H7 (cell line): ENCODE measurements around the gene KLF9. TPM values are rescaled to one million over a fixed set of nuclear protein-coding genes. Genes with fewer than 3 reads are reported as not detected.

Experiments used
- DNase-seq: peaks from one replicate; pipeline ENCODE4 v3.0.0; 2012
- H3K27me3 ChIP-seq: 2 replicates; pipeline ENCODE4 v1.6.0; 2011; ENCODE audit warnings: mild to moderate bottlenecking, low read length; ENCODE audit not compliant: control insufficient read depth, insufficient read depth
- H3K36me3 ChIP-seq: replicated peaks from 2 replicates; pipeline ENCODE4 v1.5.1; 2011; ENCODE audit warnings: low read length; ENCODE audit not compliant: control insufficient read depth, insufficient read depth
- H3K4me3 ChIP-seq: 2 replicates; pipeline ENCODE4 v1.5.1; 2011; ENCODE audit warnings: low read depth, mild to moderate bottlenecking, control low read depth, low read length, moderate library complexity; ENCODE audit not compliant: insufficient read depth
- total RNA-seq: library from RNA; depleted of rRNA; stranded (reverse); fragments of >200 nt; shearing (Covaris generic); gene quantifications from 2 replicates; pipeline ENCODE4 v1.2.3, GENCODE V29; 2014

Gene KLF9
- total RNA-seq, 1 experiment from 2014 or later: 0.97 TPM

- no peaks in the 10 kb centered on the region for H3K36me3 ChIP-seq
- DNase-seq: no peak
- H3K27me3 ChIP-seq: peaks cover 26% of the 10 kb centered on the region
- no peak overlapping the region for H3K4me3 ChIP-seq
These were observed 584 bp upstream of the KLF9 start for GRCh38 chr9:70415041-70415440.

- H3K27me3 ChIP-seq: peaks cover 26% of the 10 kb centered on the region
- no peaks in the 10 kb centered on the region for H3K36me3 ChIP-seq
- peak overlapping the region; percentile 60 for H3K4me3 ChIP-seq
- DNase-seq: peak; percentile 80
These were observed 1.0 kb downstream of the KLF9 start for GRCh38 chr9:70413464-70413798.

GRCh38 chr9:70412832-70413463, 1.5 kb downstream of the KLF9 start:
- Histone ChIP-seq H3K36me3 (no peaks in the 10 kb centered on the region), H3K4me3 (peak overlapping the region; percentile 60), H3K27me3 (peaks cover 26% of the 10 kb centered on the region)
- peak; percentile 64 for DNase-seq

- peak; percentile 74 for DNase-seq
- no peaks in the 10 kb centered on the region for H3K36me3 ChIP-seq
- peaks cover 26% of the 10 kb centered on the region for H3K27me3 ChIP-seq
- H3K4me3 ChIP-seq: peak overlapping the region; percentile 60
These were observed 2.3 kb downstream of the KLF9 start for GRCh38 chr9:70411930-70412831.

GRCh38 chr9:70411121-70411929, 3.1 kb downstream of the KLF9 start:
- no peak for DNase-seq
- no peak overlapping the region for H3K4me3 ChIP-seq
- H3K36me3 ChIP-seq: no peaks in the 10 kb centered on the region
- peaks cover 26% of the 10 kb centered on the region for H3K27me3 ChIP-seq

GRCh38 chr9:70410368-70410767, 4.1 kb downstream of the KLF9 start:
- Histone ChIP-seq H3K4me3 (no peak overlapping the region), H3K36me3 (no peaks in the 10 kb centered on the region), H3K27me3 (peaks cover 26% of the 10 kb centered on the region)
- no peak for DNase-seq

- Histone ChIP-seq H3K36me3 (no peaks in the 10 kb centered on the region), H3K27me3 (peaks cover 23% of the 10 kb centered on the region), H3K4me3 (no peak overlapping the region)
These were observed 4.7 kb downstream of the KLF9 start for GRCh38 chr9:70409800-70410199.

GRCh38 chr9:70409280-70409679, 5.2 kb downstream of the KLF9 start:
- H3K4me3 ChIP-seq: no peak overlapping the region
- no peaks in the 10 kb centered on the region for H3K36me3 ChIP-seq
- DNase-seq: no peak
- H3K27me3 ChIP-seq: peaks cover 18% of the 10 kb centered on the region

More at GRCh38 chr9:70409800-70410199, 4.7 kb downstream of the KLF9 start:
- DNase-seq: no peak

- Histone ChIP-seq H3K27me3 (peaks cover 16% of the 10 kb centered on the region), H3K36me3 (no peaks in the 10 kb centered on the region), H3K4me3 (no peak overlapping the region)
- no peak for DNase-seq
These were observed 5.9 kb downstream of the KLF9 start for GRCh38 chr9:70408393-70409040.

GRCh38 chr9:70407081-70407503, 7.4 kb downstream of the KLF9 start:
- H3K4me3 ChIP-seq: no peak overlapping the region
- peaks cover 4% of the 10 kb centered on the region for H3K27me3 ChIP-seq
- no peaks in the 10 kb centered on the region for H3K36me3 ChIP-seq
- no peak for DNase-seq

GRCh38 chr9:70406434-70406862, 8.0 kb downstream of the KLF9 start:
- DNase-seq: no peak
- Histone ChIP-seq H3K4me3 (no peak overlapping the region), H3K36me3 (no peaks in the 10 kb centered on the region)

GRCh38 chr9:70405808-70406433, 8.5 kb downstream of the KLF9 start:
- H3K27me3 ChIP-seq: no peaks in the 10 kb centered on the region
- no peak for DNase-seq
- H3K4me3 ChIP-seq: no peak overlapping the region
- no peaks in the 10 kb centered on the region for H3K36me3 ChIP-seq

More at GRCh38 chr9:70406434-70406862, 8.0 kb downstream of the KLF9 start:
- H3K27me3 ChIP-seq: no peaks in the 10 kb centered on the region

GRCh38 chr9:70404261-70404660, 10.2 kb downstream of the KLF9 start:
- H3K36me3 ChIP-seq: no peaks in the 10 kb centered on the region
- H3K4me3 ChIP-seq: no peak overlapping the region
- DNase-seq: no peak
- no peaks in the 10 kb centered on the region for H3K27me3 ChIP-seq

GRCh38 chr9:70403618-70404025, 10.8 kb downstream of the KLF9 start:
- Histone ChIP-seq H3K4me3 (no peak overlapping the region), H3K27me3 (0 out of 2 replicates have a peak, but pooled peaks cover 2% of the 10 kb centered on the region), H3K36me3 (no peaks in the 10 kb centered on the region)
- DNase-seq: no peak
